NCI-H69 (cell line): ENCODE data around the gene DTX2.
"Not testable (repeated sequence)": the region's sequence is repeated elsewhere in the genome, so short reads cannot be mapped to it uniquely, and the experiment has no call there.

Source experiments
- DNase-seq: peaks from one replicate; lab custom pipeline; 2025; lab: John Stamatoyannopoulos, UW

Gene DTX2

GRCh38 chr7:76492139-76492538, 30.6 kb downstream of the DTX2 start:
- DNase-seq, result not testable (repeated sequence)

GRCh38 chr7:76495717-76496116, 34.2 kb downstream of the DTX2 start:
- DNase-seq, result not testable (repeated sequence)

- not testable (repeated sequence) for DNase-seq
Measured at GRCh38 chr7:76497918-76498582, 36.5 kb downstream of the DTX2 start.

- not testable (repeated sequence) for DNase-seq
Measured at GRCh38 chr7:76498583-76499200, 37.2 kb downstream of the DTX2 start.

GRCh38 chr7:76499201-76499923, 37.9 kb downstream of the DTX2 start:
- DNase-seq, result not testable (repeated sequence)

GRCh38 chr7:76499924-76500241, 38.4 kb downstream of the DTX2 start:
- DNase-seq, result not testable (repeated sequence)

- not testable (repeated sequence) for DNase-seq
Measured at GRCh38 chr7:76502224-76502623, 40.7 kb downstream of the DTX2 start.

- DNase-seq, result not testable (repeated sequence)
Measured at GRCh38 chr7:76502836-76503235, 41.3 kb downstream of the DTX2 start.

GRCh38 chr7:76503244-76503643, 41.7 kb downstream of the DTX2 start:
- DNase-seq, result not testable (repeated sequence)

- DNase-seq, result not testable (repeated sequence)
Measured at GRCh38 chr7:76504351-76505167, 43.0 kb downstream of the DTX2 start.

GRCh38 chr7:76505168-76506080, 43.9 kb downstream of the DTX2 start:
- DNase-seq, result no peak

- DNase-seq, result no peak
Measured at GRCh38 chr7:76506081-76506440, 44.6 kb downstream of the DTX2 start.

- not testable (repeated sequence) for DNase-seq
Measured at GRCh38 chr7:76506643-76507042, 45.1 kb downstream of the DTX2 start.

GRCh38 chr7:76507723-76508406, 46.4 kb downstream of the DTX2 start:
- DNase-seq, result no peak

- DNase-seq, result peak; percentile 66
Measured at GRCh38 chr7:76509931-76510877, 48.7 kb downstream of the DTX2 start, which contains the start of gene UPK3B. Gene UPK3B, plus strand, starts transcription at chr7:76510552. Its CDS starts 101 bp downstream, at chr7:76510653.

GRCh38 chr7:76511200-76511910, 49.8 kb downstream of the DTX2 start:
- not testable (repeated sequence) for DNase-seq

- DNase-seq, result not testable (repeated sequence)
Measured at GRCh38 chr7:76511911-76512885, 50.7 kb downstream of the DTX2 start.
